DND-41 (cell line): ENCODE results near the gene NPAS2.

Experiments used
- EZH2 ChIP-seq: IDR thresholded peaks from 3 replicates; pipeline ENCODE4 v1.6.1; 2012; ENCODE audit warnings: borderline replicate concordance, low read depth, mild to moderate bottlenecking, moderate library complexity, low read length, inconsistent platforms; ENCODE audit not compliant: severe bottlenecking
- TF ChIP-seq, protein P1 (sequence below): IDR thresholded peaks from 2 replicates; pipeline ENCODE4 v1.5.1; 2012; ENCODE audit warnings: borderline replicate concordance, low read length, moderate library complexity, mild to moderate bottlenecking; ENCODE audit not compliant: poor library complexity, severe bottlenecking; ENCODE audit errors: extremely low read depth

GRCh38 chr2:100956081-100956480 is 136.1 kb downstream of the NPAS2 start:
- TF ChIP-seq, protein P1, sequence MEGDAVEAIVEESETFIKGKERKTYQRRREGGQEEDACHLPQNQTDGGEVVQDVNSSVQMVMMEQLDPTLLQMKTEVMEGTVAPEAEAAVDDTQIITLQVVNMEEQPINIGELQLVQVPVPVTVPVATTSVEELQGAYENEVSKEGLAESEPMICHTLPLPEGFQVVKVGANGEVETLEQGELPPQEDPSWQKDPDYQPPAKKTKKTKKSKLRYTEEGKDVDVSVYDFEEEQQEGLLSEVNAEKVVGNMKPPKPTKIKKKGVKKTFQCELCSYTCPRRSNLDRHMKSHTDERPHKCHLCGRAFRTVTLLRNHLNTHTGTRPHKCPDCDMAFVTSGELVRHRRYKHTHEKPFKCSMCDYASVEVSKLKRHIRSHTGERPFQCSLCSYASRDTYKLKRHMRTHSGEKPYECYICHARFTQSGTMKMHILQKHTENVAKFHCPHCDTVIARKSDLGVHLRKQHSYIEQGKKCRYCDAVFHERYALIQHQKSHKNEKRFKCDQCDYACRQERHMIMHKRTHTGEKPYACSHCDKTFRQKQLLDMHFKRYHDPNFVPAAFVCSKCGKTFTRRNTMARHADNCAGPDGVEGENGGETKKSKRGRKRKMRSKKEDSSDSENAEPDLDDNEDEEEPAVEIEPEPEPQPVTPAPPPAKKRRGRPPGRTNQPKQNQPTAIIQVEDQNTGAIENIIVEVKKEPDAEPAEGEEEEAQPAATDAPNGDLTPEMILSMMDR = no peak
- no peak for TF ChIP-seq EZH2
